GM10248 (cell line): Measurements from ENCODE around the gene ABCC2.

Experiments
- CTCF ChIA-PET: fragments of 300-600 bp; sonication (Branson Sonifier 250); formaldehyde crosslinking; extraction: SDS; loops from one replicate; lab custom pipeline; 2021; ENCODE audit warnings: antibody characterized with exemption; lab: Yijun Ruan, JAX
- POLR2A ChIA-PET: fragments of 350-650 bp; sonication (Branson Sonifier 250); formaldehyde crosslinking; extraction: SDS; loops from one replicate; lab custom pipeline; 2020; ENCODE audit warnings: antibody characterized with exemption; lab: Yijun Ruan, JAX
- DNase-seq: peaks from one replicate; pipeline ENCODE4 v3.0.0; 2012; ENCODE audit errors: extremely low spot score
- TF ChIP-seq, protein P1 (sequence below): IDR thresholded peaks from 2 replicates; pipeline ENCODE4 v1.5.1; 2012; ENCODE audit warnings: mild to moderate bottlenecking, low read depth; ENCODE audit errors: extremely low read depth, missing control alignments, control extremely low read depth

Gene ABCC2

DNA sequence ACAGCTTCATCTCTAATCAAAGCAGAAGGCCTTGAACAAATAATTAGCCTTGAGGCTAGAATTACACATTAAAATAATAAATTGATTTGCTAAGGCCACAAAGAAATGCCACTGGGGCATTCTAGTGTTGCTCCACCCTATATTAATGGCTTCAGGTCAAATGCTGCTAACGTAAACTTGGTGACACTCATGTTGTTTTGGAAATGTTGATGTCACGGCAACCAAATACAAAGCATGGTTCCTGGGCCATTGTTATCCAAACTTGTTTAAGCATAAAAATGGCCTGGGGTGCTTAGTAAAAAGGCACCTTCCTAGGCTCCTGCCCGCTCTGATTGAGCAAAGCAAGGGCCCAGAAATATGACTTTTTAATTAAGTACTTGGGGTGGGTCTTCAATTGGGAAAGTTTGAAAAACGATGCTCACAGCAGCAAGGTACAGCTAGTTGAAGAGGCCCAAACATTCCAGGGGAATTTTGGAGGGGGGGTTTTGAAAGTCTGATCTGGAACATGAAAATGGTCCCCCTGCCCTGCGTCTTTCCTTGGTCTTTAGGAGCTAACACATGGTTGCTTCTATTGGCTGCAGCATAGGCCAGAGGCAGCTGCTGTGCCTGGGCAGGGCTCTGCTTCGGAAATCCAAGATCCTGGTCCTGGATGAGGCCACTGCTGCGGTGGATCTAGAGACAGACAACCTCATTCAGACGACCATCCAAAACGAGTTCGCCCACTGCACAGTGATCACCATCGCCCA lies 67.8 kb downstream of the ABCC2 start:
- TF ChIP-seq, protein P1, sequence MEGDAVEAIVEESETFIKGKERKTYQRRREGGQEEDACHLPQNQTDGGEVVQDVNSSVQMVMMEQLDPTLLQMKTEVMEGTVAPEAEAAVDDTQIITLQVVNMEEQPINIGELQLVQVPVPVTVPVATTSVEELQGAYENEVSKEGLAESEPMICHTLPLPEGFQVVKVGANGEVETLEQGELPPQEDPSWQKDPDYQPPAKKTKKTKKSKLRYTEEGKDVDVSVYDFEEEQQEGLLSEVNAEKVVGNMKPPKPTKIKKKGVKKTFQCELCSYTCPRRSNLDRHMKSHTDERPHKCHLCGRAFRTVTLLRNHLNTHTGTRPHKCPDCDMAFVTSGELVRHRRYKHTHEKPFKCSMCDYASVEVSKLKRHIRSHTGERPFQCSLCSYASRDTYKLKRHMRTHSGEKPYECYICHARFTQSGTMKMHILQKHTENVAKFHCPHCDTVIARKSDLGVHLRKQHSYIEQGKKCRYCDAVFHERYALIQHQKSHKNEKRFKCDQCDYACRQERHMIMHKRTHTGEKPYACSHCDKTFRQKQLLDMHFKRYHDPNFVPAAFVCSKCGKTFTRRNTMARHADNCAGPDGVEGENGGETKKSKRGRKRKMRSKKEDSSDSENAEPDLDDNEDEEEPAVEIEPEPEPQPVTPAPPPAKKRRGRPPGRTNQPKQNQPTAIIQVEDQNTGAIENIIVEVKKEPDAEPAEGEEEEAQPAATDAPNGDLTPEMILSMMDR = no peak
- ChIA-PET POLR2A (no interaction called here), CTCF (interaction anchor here (1.1 to 8.4 kb wide), 3 partner anchors 9 to 341 kb away, joined by 3 to 231 read pairs (median 6); no protein-coding TSS in a partner anchor)
- DNase-seq = no peak

DNA sequence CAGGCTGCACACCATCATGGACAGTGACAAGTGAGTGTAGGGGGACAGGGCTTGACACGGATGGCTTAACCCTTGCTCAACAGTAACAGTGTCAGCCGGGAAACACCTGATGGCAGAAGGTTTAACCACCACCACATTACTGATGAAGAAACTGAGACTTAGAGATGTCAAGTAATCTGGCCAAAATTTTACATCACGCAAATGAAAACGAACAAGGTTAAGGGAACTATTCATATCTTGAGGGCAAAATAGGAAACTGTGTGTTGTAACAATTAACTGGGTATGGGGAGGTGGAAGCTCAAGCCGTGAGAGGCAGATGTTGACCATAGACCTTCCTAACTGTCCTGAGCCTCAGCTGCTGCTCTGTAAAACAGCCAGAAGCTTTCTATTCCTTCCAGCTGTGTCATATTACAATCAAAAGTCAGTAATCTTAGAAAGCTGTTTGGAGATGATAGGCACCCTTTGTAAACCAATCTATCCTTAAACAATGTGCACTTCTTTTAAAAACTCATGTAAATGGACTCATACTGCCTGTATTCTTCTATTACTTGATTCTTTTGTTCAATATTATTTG lies 68.4 kb downstream of the ABCC2 start:
- ChIA-PET CTCF (interaction anchor here (1.1 to 8.4 kb wide), 2 partner anchors 198 to 341 kb away, joined by 3 to 231 read pairs; no protein-coding TSS in a partner anchor), POLR2A (no interaction called here)
- no peak for DNase-seq
- TF ChIP-seq, protein P1 = no peak

DNA sequence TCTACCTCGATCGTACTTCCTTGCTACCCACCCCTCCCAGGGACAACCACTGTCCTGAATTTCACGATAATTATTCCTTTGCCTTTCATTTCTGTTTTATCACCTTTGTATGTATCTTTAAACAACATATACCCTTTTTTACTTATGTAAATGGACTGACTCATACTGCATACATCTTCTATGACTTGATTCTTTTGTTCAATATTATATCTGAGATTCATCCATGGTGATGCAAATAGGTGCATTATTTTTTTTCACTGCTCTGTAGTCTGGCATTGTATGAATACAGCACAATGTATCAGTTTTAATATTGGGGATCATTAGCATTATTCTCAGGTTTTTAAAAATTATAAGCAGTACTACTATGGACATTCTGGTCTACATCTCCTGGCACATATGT lies 69.4 kb downstream of the ABCC2 start:
- ChIA-PET POLR2A (no interaction called here), CTCF (interaction anchor here (2.8 kb wide), 1 partner anchor 194 kb away, joined by 15 read pairs; no protein-coding TSS in a partner anchor)
- no peak for DNase-seq
- TF ChIP-seq, protein P1 = no peak

DNA sequence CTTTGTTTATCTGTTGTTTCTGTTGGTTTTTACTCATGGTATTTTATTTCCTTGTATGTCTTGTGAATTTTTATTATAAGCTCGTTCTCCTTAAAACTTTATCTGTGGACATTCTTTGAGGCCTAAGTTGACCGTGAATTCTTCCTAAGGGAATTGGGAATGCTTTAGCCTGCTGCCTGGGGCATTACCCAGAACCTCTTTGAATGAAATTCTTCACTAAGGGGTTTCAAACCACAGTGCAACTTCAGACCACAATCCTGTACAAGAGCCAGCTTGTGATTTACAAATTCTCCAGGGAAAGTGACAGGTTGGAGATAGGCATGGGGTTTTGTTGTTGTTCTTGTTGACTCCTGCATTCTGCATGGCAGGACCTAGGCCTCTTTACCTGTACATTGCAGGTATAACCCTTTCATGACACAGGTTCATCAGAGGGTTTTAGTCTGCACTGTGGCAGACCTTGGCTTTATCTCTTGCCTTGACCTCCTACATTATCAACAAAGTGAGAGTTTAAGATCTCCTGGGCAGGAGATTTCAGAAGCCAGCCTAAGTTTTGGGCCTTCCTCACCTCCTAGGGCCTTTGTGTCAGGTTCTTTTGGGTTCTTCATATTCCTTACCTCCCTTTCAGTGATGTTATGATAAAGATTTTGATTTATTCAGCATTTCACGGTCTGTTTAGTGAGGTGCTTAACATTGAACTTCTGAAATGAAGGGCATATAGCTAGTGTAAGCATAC lies 70.2 kb downstream of the ABCC2 start:
- ChIA-PET CTCF (interaction anchor here (2.8 kb wide), 1 partner anchor 193 kb away, joined by 15 read pairs; no protein-coding TSS in a partner anchor), POLR2A (no interaction called here)
- no peak for DNase-seq
- TF ChIP-seq, protein P1 = no peak

DNA sequence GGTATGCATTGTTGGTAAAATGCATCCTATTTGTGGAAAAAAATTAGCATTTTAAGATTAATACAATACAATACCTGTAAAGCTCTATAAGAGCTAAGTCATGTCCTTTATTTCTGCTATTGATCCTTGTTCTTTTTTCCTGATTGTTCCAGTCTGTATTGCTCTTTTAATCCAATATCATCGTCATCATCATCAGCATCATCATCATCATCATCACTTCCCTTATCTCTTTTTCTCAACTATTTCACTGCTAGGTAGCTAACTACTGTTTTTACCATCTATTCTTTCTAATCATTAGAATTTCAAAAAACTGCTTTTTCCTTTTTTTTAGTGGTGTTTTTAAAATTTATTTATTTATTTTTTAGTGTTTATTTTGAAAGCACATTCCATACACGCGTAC lies 71.2 kb downstream of the ABCC2 start:
- ChIA-PET POLR2A (no interaction called here), CTCF (interaction anchor here (1.8 to 3.8 kb wide), 3 partner anchors 8 to 192 kb away, joined by 5 to 39 read pairs (median 15); no protein-coding TSS in a partner anchor)
- TF ChIP-seq, protein P1 = no peak
- no peak for DNase-seq

DNA sequence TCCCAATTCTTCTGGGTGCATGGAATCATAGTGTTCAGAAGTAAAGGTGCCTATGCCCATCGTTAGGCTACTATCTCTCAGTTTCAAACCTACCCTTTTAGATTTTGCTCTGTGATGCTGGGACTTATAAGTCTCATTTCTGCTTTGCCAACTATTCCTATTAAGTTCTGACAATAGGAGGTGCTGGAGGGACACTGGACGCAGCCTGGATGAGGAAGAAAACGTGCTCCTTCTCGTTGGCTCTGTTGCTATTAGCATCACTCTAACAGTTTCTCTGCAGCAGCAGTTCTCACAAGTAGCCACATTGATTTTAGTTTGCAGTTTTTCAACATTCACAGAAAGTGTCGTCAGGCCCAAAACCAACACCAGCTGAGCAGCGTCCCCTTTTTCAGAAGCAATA lies 72.4 kb downstream of the ABCC2 start:
- DNase-seq = no peak
- TF ChIP-seq, protein P1 = no peak
- ChIA-PET CTCF (interaction anchor here (0.8 to 3.8 kb wide), 4 partner anchors 9 to 42 kb away, joined by 3 to 39 read pairs (median 4); no protein-coding TSS in a partner anchor), POLR2A (no interaction called here)
